Right atrium auricular region (tissue), 2 donors: Measurements from ENCODE around the gene URGCP. TPM values are rescaled to one million over a fixed set of nuclear protein-coding genes. Genes with fewer than 3 reads are reported as not detected.

Experiments
- DNase-seq: peaks from one replicate; pipeline ENCODE4 v3.0.0-alpha.2; 2019; ENCODE audit warnings: low spot score
- H3K27ac ChIP-seq, 2 donors: fragments of 200-600 bp; sonication (generic); 1 replicate in 1 of 2; 2 replicates in 1 of 2; pipeline ENCODE4 v1.5.1; 2016 to 2019
- H3K27me3 ChIP-seq, 2 donors: fragments of 200-600 bp; sonication (generic); one replicate each; pipeline versions ENCODE4 v1.5.1 to v1.6.0; 2017 to 2019
- H3K36me3 ChIP-seq: fragments of 200-600 bp; sonication (generic); one replicate; pipeline ENCODE4 v1.5.1; 2016
- H3K4me1 ChIP-seq, 2 donors: fragments of 200-600 bp; sonication (generic); one replicate each; pipeline versions ENCODE4 v1.5.1 to v1.6.0; 2017 to 2019
- H3K4me3 ChIP-seq, 2 donors: fragments of 200-600 bp; sonication (generic); 1 replicate in 1 of 2; 2 replicates in 1 of 2; pipeline ENCODE4 v1.5.1; 2017 to 2019; ENCODE audit warnings: mild to moderate bottlenecking in 1 of 2, moderate library complexity in 1 of 2
- H3K9me3 ChIP-seq, 2 donors: fragments of 200-600 bp; sonication (generic); one replicate each; pipeline ENCODE4 v1.5.1; 2019
- total RNA-seq, 2 donors: library from RNA; depleted of rRNA; stranded (reverse); fragments of >200 nt; gene quantifications; one replicate each; pipeline ENCODE4 v1.1.0, GENCODE V29; 2016
- TF ChIP-seq, protein P1 (sequence below), 2 donors: fragments of 200-600 bp; sonication (generic); IDR thresholded peaks; one replicate each; pipeline ENCODE4 v1.5.1; 2019; ENCODE audit warnings: antibody characterized with exemption in 2 of 2

The URGCP gene
- total RNA-seq, 2 donors from 2014 or later: 26.4 to 30.9 TPM

DNA sequence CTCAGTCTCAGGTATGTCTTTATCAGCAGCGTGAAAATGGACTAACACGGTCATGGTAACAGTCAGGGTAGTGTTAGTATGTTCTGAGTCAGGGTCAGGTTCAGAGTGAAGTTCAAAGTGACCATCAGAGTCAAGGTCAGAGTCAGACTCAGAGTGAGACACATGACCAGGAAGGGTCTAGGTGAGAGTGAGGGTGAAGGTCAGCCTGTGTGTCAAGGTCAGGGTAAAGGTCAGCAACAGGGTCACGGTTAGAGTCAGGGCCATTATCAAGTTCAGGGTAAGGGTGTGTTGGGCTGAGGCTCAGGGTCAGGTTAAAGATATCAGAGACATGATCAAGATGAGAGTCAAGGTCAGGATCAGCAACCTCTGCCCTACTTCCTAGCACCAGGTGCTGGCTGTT, 41.1 kb downstream of the URGCP start:
- TF ChIP-seq, protein P1, sequence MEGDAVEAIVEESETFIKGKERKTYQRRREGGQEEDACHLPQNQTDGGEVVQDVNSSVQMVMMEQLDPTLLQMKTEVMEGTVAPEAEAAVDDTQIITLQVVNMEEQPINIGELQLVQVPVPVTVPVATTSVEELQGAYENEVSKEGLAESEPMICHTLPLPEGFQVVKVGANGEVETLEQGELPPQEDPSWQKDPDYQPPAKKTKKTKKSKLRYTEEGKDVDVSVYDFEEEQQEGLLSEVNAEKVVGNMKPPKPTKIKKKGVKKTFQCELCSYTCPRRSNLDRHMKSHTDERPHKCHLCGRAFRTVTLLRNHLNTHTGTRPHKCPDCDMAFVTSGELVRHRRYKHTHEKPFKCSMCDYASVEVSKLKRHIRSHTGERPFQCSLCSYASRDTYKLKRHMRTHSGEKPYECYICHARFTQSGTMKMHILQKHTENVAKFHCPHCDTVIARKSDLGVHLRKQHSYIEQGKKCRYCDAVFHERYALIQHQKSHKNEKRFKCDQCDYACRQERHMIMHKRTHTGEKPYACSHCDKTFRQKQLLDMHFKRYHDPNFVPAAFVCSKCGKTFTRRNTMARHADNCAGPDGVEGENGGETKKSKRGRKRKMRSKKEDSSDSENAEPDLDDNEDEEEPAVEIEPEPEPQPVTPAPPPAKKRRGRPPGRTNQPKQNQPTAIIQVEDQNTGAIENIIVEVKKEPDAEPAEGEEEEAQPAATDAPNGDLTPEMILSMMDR (IDR thresholded peaks at IDR 0.05): no peak
- no peaks in the 10 kb centered on the region for H3K27me3 ChIP-seq
- H3K4me3 ChIP-seq: no peak overlapping the region
- no peaks in the 10 kb centered on the region for H3K9me3 ChIP-seq
- DNase-seq: no peak
- peaks cover 0 to 13% of the 10 kb centered on the region in 2 donors for H3K4me1 ChIP-seq
- H3K27ac ChIP-seq: no peak overlapping the region
- peaks cover 11% of the 10 kb centered on the region for H3K36me3 ChIP-seq

- peaks cover 0 to 6% of the 10 kb centered on the region in 2 donors for H3K4me1 ChIP-seq
- no peak overlapping the region for H3K4me3 ChIP-seq
- no peak overlapping the region for H3K27ac ChIP-seq
- peaks cover 11% of the 10 kb centered on the region for H3K36me3 ChIP-seq
- H3K27me3 ChIP-seq: no peaks in the 10 kb centered on the region
- TF ChIP-seq, protein P1 (IDR thresholded peaks at IDR 0.05): no peak
- DNase-seq: no peak
- no peaks in the 10 kb centered on the region for H3K9me3 ChIP-seq
Measured at GRCh38 chr7:43864126-43864525, 42.3 kb downstream of the URGCP start.

DNA sequence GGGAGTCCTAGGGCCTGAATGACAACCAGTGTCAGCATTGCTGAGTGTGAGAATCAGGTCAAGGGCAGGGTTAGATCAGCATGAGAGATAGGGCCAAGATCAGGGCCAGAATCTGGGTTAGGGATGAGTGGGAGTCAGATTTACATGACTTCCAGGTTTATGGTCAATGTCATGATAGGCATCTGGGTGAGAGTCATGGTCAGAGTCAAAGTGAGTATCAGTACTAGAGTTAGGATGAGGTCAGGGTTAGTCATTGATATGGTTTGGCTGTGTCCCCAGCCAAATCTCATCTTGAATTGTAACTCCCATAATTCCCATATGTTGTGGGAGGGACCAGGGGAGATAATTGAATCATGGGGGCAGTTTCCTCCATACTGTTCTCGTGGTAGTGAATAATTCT, 49.4 kb downstream of the URGCP start:
- Histone ChIP-seq H3K36me3 (no peaks in the 10 kb centered on the region), H3K27ac (no peak overlapping the region), H3K4me3 (no peak overlapping the region), H3K27me3 (no peaks in the 10 kb centered on the region), H3K9me3 (no peaks in the 10 kb centered on the region), H3K4me1 (no peaks in the 10 kb centered on the region)
- DNase-seq: no peak
- TF ChIP-seq, protein P1 (IDR thresholded peaks at IDR 0.05): no peak

GRCh38 chr7:43856316-43856715, 50.1 kb downstream of the URGCP start:
- DNase-seq: no peak
- TF ChIP-seq, protein P1 (IDR thresholded peaks at IDR 0.05): no peak
- H3K36me3 ChIP-seq: no peaks in the 10 kb centered on the region
- no peak overlapping the region for H3K4me3 ChIP-seq
- H3K27ac ChIP-seq: no peak overlapping the region
- H3K27me3 ChIP-seq: no peaks in the 10 kb centered on the region
- no peaks in the 10 kb centered on the region for H3K4me1 ChIP-seq
- H3K9me3 ChIP-seq: no peaks in the 10 kb centered on the region

DNA sequence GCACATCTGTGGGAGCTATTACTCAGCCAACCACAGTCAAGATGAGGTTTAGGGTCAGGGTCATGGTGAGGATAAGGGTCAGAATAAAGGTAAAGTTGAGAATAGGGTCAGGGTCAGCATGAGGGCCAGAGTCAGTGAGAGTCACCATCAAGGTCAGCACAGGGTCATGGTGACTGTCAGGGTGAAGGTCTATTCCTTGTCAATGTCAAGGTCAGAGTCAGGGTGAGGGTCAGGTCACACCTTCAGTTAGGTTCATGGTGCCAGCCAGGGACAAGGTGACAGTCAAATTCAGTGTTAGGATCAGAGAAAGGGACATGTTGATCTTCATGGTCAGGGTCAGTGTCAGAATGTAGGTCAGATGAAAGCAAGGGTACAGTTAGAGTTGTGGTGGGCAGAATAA, 51.2 kb downstream of the URGCP start:
- H3K36me3 ChIP-seq: no peaks in the 10 kb centered on the region
- TF ChIP-seq, protein P1 (IDR thresholded peaks at IDR 0.05): no peak
- H3K9me3 ChIP-seq: no peaks in the 10 kb centered on the region
- no peak overlapping the region for H3K4me3 ChIP-seq
- H3K4me1 ChIP-seq: no peaks in the 10 kb centered on the region
- no peaks in the 10 kb centered on the region for H3K27me3 ChIP-seq
- no peak overlapping the region for H3K27ac ChIP-seq
- DNase-seq: no peak

GRCh38 chr7:43851805-43852204, 54.6 kb downstream of the URGCP start:
- Histone ChIP-seq H3K36me3 (no peaks in the 10 kb centered on the region), H3K27me3 (no peaks in the 10 kb centered on the region), H3K27ac (no peak overlapping the region), H3K4me3 (no peak overlapping the region), H3K4me1 (no peaks in the 10 kb centered on the region), H3K9me3 (no peaks in the 10 kb centered on the region)
- TF ChIP-seq, protein P1 (IDR thresholded peaks at IDR 0.05): no peak
- DNase-seq: no peak
